Activated CD8-positive, alpha-beta T cell treated with anti-CD3 and anti-CD28 coated beads, Interleukin-2, amount 10 ng/mL, durations not matched to agents 7 days and 5 days (primary cell): Measurements from ENCODE around the gene FNDC5. TPM values are rescaled to one million over a fixed set of nuclear protein-coding genes. Genes with fewer than 3 reads are reported as not detected.

Experiments used
- ATAC-seq: fragments of 150-1000 bp; cut with Tn5 transposase; one replicate; pipeline ENCODE4 v1.10.0; 2021; ENCODE audit warnings: moderate library complexity
- CTCF ChIA-PET: fragments of 350-600 bp; sonication (Branson Sonifier 250); formaldehyde crosslinking; loops from one replicate; lab custom pipeline; 2021; ENCODE audit warnings: antibody characterized with exemption; lab: Charles Lee
- POLR2A ChIA-PET: fragments of 350-600 bp; sonication (Branson Sonifier 250); formaldehyde crosslinking; loops from one replicate; lab custom pipeline; 2021; ENCODE audit warnings: antibody characterized with exemption; lab: Charles Lee
- DNase-seq: peaks from one replicate; pipeline ENCODE4 v3.0.0-alpha.2; 2020
- H3K27ac Mint-ChIP-seq: one replicate; pipeline ENCODE4 v1.8.0; 2021; ENCODE audit warnings: mild to moderate bottlenecking, mixed read lengths
- H3K27me3 Mint-ChIP-seq: one replicate; pipeline ENCODE4 v1.8.0; 2021; ENCODE audit warnings: low read depth, mixed read lengths
- H3K36me3 Mint-ChIP-seq: one replicate; pipeline ENCODE4 v1.8.0; 2021; ENCODE audit warnings: low read depth, mixed read lengths
- H3K4me1 Mint-ChIP-seq: one replicate; pipeline ENCODE4 v1.8.0; 2021; ENCODE audit warnings: low read depth, mixed read lengths
- H3K4me3 Mint-ChIP-seq: one replicate; pipeline ENCODE4 v1.8.0; 2021; ENCODE audit warnings: mild to moderate bottlenecking, mixed read lengths
- H3K9me3 Mint-ChIP-seq: one replicate; pipeline ENCODE4 v1.8.0; 2022; ENCODE audit warnings: mixed read lengths; ENCODE audit not compliant: insufficient read depth
- total RNA-seq, 2 experiments: library from RNA; stranded (reverse); gene quantifications; one replicate each; pipeline ENCODE4 v1.2.3, GENCODE V29; 2021

Gene FNDC5
- total RNA-seq, 2 experiments from 2014 or later = not detected

DNA sequence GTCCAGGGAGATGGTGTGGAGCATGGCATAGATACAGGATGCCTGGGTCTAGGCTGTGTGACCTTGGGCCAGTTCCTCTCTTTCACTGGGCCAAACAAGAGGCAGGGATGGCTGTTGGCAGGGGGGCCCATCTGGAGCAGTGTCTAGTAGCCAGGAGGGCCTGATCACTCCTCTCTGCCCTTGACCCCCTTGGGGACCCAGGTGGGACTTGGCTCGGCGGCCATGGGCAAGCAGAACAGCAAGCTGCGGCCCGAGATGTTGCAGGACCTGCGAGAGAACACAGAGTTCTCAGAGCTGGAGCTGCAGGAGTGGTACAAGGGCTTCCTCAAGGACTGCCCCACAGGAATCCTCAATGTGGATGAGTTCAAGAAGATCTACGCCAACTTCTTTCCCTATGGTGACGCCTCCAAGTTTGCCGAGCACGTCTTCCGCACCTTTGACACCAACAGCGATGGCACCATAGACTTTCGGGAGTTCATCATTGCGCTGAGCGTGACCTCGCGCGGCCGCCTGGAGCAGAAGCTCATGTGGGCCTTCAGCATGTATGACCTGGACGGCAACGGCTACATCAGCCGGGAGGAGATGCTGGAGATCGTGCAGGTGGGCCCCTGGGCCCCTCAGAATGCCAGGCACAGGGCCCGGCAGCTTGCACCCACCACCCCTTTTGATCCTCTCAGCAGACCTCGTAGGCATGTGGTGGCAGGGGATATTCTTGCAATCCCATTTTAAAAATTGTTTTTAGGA is 18.1 kb upstream of the FNDC5 start:
- ATAC-seq = no peak
- Mint-ChIP-seq H3K9me3 (no peaks in the 10 kb centered on the region), H3K4me3 (no peak overlapping the region), H3K27ac (no peak overlapping the region), H3K4me1 (peaks cover 7% of the 10 kb centered on the region), H3K27me3 (peaks cover 74% of the 10 kb centered on the region), H3K36me3 (no peaks in the 10 kb centered on the region)
- ChIA-PET CTCF (interaction anchor here (1.3 kb wide), 1 partner anchor 176 kb away, joined by 3 read pairs; no protein-coding TSS in a partner anchor), POLR2A (no interaction called here)
- no peak for DNase-seq

DNA sequence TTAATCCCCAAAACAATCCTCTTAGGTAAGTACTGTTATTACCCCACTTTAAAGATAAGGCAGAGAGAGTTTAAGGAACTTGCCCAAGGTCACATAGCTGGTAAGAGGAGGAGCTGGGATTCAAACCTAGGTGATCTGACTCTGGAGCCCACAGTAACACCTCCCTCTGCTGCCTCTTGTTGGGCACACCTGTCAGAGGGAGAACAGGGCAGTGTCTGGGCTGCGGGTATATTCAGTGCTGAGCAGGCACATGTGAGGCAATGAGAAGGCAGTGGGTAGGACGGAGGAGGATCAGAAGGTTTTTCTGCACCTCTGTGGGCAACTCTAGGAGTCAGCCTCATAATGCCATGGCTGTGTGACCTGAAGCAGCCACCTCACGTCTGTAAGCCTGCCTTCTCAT is 17.4 kb upstream of the FNDC5 start:
- no peaks in the 10 kb centered on the region for H3K36me3 Mint-ChIP-seq
- H3K27me3 Mint-ChIP-seq = peaks cover 77% of the 10 kb centered on the region
- no peak overlapping the region for H3K27ac Mint-ChIP-seq
- ATAC-seq (no peak), DNase-seq (no peak)
- H3K4me3 Mint-ChIP-seq = no peak overlapping the region
- POLR2A ChIA-PET = no interaction called here
- CTCF ChIA-PET = no interaction called here
- no peaks in the 10 kb centered on the region for H3K9me3 Mint-ChIP-seq
- H3K4me1 Mint-ChIP-seq = peaks cover 7% of the 10 kb centered on the region

DNA sequence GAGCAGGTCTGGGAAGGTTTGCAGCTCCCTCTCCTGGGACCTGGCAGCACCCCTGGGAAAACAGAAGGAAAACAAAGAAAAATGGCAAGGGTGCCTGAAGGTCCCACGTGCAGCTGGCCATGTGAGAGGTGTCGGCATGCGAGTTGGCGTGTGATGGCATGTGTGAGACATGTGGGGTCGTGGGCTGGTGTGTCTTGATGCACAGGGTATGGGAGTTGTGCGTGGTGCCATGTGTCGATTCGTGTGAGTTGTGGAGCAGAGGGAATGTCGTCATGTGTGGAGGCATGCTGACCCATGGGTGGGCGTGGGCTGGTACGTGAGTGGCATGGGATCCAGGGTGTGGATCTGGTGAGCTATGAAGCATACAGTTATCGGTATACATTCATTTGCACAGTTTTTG is 16.9 kb upstream of the FNDC5 start:
- Mint-ChIP-seq H3K9me3 (no peaks in the 10 kb centered on the region), H3K4me1 (peaks cover 7% of the 10 kb centered on the region), H3K4me3 (no peak overlapping the region), H3K36me3 (no peaks in the 10 kb centered on the region), H3K27ac (no peak overlapping the region), H3K27me3 (peaks cover 75% of the 10 kb centered on the region)
- POLR2A ChIA-PET = interaction anchor here (1.1 kb wide), 1 partner anchor 10 kb away, joined by 4 read pairs; no protein-coding TSS in a partner anchor
- CTCF ChIA-PET = interaction anchor here (1.3 kb wide), 1 partner anchor 169 kb away, joined by 3 read pairs; no protein-coding TSS in a partner anchor
- no peak for DNase-seq
- no peak for ATAC-seq

DNA sequence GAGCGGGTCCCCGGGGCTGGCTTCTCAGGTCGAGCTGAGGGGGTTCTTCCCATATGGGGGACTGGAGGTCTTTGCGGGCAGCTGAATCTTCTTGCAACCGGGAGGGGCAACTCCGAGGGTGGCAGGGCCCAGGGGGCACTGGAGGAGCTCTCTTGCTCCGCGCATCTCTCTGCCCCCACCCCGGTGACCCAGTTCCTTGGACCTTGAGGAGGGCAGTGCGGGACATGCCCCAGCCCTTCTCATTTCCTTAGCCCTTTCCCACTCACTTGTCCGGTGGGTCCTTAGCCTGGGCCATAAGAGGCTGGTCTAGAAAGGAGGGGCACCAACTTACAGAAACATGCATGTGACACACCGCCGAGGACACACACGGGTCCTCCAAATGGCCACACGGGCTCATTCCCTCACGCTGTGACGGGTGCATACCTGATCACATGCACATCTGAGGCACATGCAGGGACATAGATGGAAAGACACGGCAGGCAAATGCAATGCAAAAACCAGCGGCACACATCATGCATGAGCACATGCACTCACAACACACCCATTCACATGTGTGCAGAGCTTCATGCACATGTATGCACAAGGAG is 16.2 kb upstream of the FNDC5 start:
- H3K36me3 Mint-ChIP-seq = no peaks in the 10 kb centered on the region
- ChIA-PET CTCF (interaction anchor here (0.6 to 2.5 kb wide), 9 partner anchors 10 to 283 kb away, joined by 3 to 11 read pairs (median 3); no protein-coding TSS in a partner anchor), POLR2A (interaction anchor here (1.1 kb wide), 1 partner anchor 11 kb away, joined by 4 read pairs; no protein-coding TSS in a partner anchor)
- no peak overlapping the region for H3K4me3 Mint-ChIP-seq
- H3K27ac Mint-ChIP-seq = no peak overlapping the region
- H3K27me3 Mint-ChIP-seq = peaks cover 68% of the 10 kb centered on the region
- no peak for DNase-seq
- peaks cover 3% of the 10 kb centered on the region for H3K4me1 Mint-ChIP-seq
- H3K9me3 Mint-ChIP-seq = no peaks in the 10 kb centered on the region
- ATAC-seq = no peak

DNA sequence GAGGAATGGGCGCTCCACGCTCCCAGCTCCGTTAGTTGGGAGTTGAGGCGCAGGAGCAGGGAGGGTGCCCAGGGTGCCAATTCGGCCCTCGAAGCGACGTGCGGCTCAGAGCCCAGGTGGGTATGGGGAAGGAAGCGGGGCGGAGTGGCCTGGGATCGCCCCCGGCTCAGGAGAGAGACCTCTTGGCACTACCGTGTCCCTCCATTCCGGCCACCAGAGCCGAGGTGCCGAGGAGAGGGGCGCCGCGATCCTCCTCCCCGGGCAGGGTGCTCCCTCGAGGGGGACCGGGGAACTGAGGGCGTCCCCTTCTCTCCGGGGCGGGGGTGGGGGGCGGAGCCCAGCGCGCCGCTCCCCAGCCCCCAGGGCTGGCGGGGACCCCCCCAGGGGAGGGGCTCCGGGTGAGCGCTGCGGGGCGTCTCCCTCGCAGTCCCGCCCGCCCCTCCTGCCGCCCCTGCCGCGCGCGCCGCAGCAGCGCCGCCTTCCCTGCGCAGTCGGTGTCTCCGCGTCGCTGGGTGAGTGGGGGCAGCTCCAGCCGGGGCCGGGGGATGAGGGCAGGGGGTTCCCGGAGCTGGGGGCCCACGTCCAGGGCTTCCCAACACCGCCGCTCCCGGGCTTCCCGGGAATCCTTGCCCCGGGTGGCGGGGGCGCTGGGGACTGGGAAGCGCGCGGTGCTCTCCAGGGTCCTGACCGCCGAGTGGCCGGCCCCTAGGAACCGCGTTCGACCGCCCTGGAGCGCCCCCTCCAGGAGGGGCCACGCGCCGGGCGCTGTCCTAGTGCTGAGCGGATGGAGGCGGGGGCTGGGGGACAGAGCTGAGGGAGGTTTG is 15.5 kb upstream of the FNDC5 start, which contains the start of gene HPCA:
TSS of gene HPCA (plus strand) at position 488 of the 824 bp plus-strand sequence. CDS start 2,408 bp downstream, outside the sequence.
- peaks cover 3% of the 10 kb centered on the region for H3K4me1 Mint-ChIP-seq
- H3K27ac Mint-ChIP-seq = no peak within 1 kb of the TSS
- H3K9me3 Mint-ChIP-seq = no peaks in the 10 kb centered on the region
- ATAC-seq (peak; percentile 82), DNase-seq (peak; percentile 69)
- no peaks in the 10 kb centered on the region for H3K36me3 Mint-ChIP-seq
- POLR2A ChIA-PET = interaction anchor here (1.1 kb wide), 1 partner anchor 11 kb away, joined by 4 read pairs; no protein-coding TSS in a partner anchor
- CTCF ChIA-PET = interaction anchor here (0.6 to 2.5 kb wide), 9 partner anchors 10 to 283 kb away, joined by 3 to 11 read pairs (median 3); no protein-coding TSS in a partner anchor
- H3K27me3 Mint-ChIP-seq = peaks cover 61% of the 10 kb centered on the region
- H3K4me3 Mint-ChIP-seq = no peak within 1 kb of the TSS

DNA sequence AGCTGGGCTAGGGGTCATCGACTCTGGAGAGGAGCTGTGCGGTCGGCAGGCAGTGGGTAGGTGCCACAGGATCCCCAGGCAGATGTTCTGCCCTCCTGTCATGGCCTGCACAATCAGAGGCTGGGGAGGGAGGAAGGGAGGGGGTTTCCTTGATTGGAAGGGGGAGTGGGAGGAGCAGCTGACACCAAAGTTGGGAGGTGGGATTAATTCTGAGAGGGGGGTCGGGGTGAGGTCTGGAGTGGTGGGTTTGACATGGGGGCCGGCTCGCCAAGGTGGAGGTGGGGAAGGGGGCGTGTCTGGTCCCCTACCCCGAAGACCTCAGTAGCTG is 14.9 kb upstream of the FNDC5 start:
- H3K27ac Mint-ChIP-seq = no peak overlapping the region
- ChIA-PET CTCF (interaction anchor here (2.5 kb wide), 1 partner anchor 9 kb away, joined by 11 read pairs; no protein-coding TSS in a partner anchor), POLR2A (no interaction called here)
- no peak for DNase-seq
- H3K9me3 Mint-ChIP-seq = no peaks in the 10 kb centered on the region
- H3K4me1 Mint-ChIP-seq = peaks cover 3% of the 10 kb centered on the region
- no peak overlapping the region for H3K4me3 Mint-ChIP-seq
- peaks cover 60% of the 10 kb centered on the region for H3K27me3 Mint-ChIP-seq
- no peak for ATAC-seq
- H3K36me3 Mint-ChIP-seq = no peaks in the 10 kb centered on the region

DNA sequence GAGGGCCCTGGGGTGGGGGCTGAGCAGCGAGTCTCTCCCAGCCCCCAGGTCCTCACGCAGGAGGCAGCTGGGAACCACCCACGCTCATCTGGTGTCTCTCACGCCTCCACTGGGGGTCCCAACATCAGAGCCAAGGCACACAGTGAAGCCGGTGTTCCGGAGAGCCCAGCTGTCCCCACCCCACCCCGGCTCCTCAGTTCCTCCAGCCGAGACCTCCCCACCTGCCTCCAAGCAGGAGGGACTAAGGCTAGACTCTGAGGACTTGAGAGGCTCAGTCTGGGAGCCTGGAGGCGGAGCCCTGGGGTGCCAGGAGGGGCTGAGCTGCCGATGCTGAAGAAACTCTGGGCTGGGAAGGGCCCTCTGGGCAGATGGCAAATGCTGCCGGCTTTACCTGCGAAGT is 14.0 kb upstream of the FNDC5 start:
- Mint-ChIP-seq H3K4me1 (peaks cover 3% of the 10 kb centered on the region), H3K27ac (no peak overlapping the region), H3K4me3 (no peak overlapping the region), H3K36me3 (no peaks in the 10 kb centered on the region), H3K9me3 (no peaks in the 10 kb centered on the region), H3K27me3 (peaks cover 51% of the 10 kb centered on the region)
- ChIA-PET POLR2A (no interaction called here), CTCF (interaction anchor here (2.5 kb wide), 1 partner anchor 8 kb away, joined by 11 read pairs; no protein-coding TSS in a partner anchor)
- DNase-seq = no peak
- ATAC-seq = no peak

DNA sequence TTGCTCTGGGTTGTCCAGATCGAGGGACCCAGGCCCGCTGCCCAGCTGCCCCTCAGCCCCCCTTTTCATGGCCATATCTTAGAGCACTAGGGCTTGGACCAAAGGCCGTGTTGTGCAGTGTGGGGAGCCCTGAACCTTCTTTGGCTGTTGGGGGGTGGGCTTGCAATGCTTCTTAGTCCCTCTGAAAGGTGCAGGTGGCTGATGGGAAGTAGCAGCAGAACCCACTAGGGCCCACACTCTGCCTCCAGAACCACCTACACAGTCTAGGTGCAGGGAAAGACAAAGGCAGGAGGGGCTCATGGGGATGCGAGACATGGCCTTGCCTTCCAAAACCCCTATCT is 13.3 kb upstream of the FNDC5 start:
- Mint-ChIP-seq H3K27ac (no peak overlapping the region), H3K27me3 (peaks cover 45% of the 10 kb centered on the region), H3K36me3 (no peaks in the 10 kb centered on the region), H3K4me1 (peaks cover 3% of the 10 kb centered on the region), H3K4me3 (no peak overlapping the region), H3K9me3 (no peaks in the 10 kb centered on the region)
- CTCF ChIA-PET = no interaction called here
- DNase-seq (no peak), ATAC-seq (no peak)
- POLR2A ChIA-PET = no interaction called here

DNA sequence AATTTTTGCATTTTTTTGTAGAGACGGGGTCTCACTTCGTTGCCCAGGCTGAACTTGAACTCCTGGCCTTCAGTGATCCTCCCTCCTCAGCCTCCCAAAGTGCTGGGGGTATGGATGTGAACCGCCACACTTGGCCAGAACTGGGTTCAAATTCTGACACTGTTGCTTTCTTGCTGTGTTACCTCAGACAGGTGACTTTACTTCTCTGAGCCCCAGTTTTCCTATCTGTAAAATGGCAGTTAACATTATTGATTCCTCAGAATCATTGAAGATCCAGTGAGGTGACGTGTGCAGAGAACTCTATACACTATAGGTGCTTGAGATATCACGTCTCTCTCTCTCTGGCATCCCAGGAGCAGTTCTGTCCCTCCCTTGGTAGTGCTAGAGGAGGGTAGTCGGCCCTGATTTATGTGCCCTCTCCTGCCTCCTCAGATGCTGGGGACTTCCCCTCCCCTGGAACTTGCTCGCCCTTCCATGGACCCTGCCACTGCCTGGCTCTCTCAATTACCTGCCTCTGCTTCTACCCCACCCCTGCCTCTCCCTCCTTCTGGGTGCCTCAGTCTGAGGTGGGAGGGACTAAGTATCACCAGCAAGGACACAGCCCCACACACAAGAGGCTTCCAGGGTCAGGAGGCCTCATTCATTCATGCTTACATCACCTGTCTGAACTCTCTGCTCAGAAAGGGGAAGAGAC is 12.8 kb upstream of the FNDC5 start:
- no peak for DNase-seq
- ChIA-PET CTCF (no interaction called here), POLR2A (no interaction called here)
- H3K27ac Mint-ChIP-seq = no peak overlapping the region
- peaks cover 44% of the 10 kb centered on the region for H3K27me3 Mint-ChIP-seq
- no peak for ATAC-seq
- H3K4me1 Mint-ChIP-seq = peaks cover 3% of the 10 kb centered on the region
- no peaks in the 10 kb centered on the region for H3K9me3 Mint-ChIP-seq
- H3K4me3 Mint-ChIP-seq = no peak overlapping the region
- no peaks in the 10 kb centered on the region for H3K36me3 Mint-ChIP-seq

DNA sequence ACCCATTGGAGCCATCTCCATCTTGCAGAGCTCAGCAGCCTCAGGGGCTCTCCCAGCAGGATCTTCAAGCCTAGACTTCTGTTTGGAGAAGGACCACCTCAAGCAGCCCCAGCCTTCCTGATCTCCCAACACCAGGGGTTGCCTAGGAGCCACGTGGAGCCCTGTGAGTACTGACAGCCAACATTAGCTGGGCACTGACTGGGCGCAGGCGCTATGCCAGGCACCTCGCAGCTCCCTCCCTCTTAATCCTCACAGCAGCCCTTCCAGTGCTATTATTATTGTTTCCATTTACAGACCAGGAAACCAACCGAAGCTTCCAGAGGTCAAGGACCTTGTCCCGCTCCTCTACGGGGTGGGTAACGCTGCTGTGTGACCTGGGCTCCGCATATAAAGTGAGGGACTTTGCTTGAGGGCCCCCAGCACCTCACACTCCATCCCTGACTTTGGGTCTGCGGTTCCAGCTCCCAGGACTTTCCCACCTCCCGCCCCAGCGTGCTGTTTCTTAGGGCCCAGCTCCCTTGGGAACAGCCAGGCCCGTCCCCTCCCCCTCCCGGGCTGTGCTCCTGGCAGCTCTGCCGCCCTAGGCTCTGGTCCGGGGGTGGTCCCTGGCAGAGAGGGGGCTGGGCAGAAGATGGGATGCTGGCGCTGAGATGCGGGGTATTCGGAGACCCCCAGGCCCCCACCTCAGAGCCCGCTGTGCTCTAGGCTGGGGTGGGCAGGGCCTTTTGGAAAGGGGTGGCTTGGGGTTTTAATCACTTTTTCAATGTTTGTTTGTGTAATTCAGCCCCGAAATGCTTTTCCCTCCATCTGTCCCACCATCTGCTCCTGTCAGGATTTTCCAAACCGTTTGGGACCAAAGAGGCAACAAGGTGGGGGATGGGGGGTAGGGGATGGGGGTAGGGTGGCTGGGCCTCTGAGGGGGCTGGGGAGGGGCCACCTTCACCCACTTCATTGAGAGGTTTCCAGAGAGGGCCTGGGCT is 11.4 kb upstream of the FNDC5 start:
- H3K4me3 Mint-ChIP-seq = no peak overlapping the region
- peaks cover 38% of the 10 kb centered on the region for H3K27me3 Mint-ChIP-seq
- no peaks in the 10 kb centered on the region for H3K9me3 Mint-ChIP-seq
- ATAC-seq (no peak), DNase-seq (no peak)
- H3K4me1 Mint-ChIP-seq = peaks cover 3% of the 10 kb centered on the region
- ChIA-PET CTCF (interaction anchor here (0.9 to 2.1 kb wide), 3 partner anchors 10 to 204 kb away, joined by 3 to 8 read pairs (median 3); no protein-coding TSS in a partner anchor), POLR2A (interaction anchor here (0.7 kb wide), 1 partner anchor 1341 kb away, joined by 6 read pairs; no protein-coding TSS in a partner anchor)
- H3K27ac Mint-ChIP-seq = no peak overlapping the region
- H3K36me3 Mint-ChIP-seq = no peaks in the 10 kb centered on the region
